Measurements from ENCODE around the gene KDM4B. TPM values are rescaled to one million over a fixed set of nuclear protein-coding genes. Genes with fewer than 3 reads are reported as not detected.

KDM4B gene
- total and polyA plus RNA-seq, 10 of the 15 experiments (the other 5 are each of a cell fraction or from before 2014, with no cell fraction given): 0.47 to 49.6 (median 16.2) TPM

GRCh38 chr19:5184930-5185329 is 216.0 kb downstream of the KDM4B start:
- no peak overlapping the region for H3K4me3 ChIP-seq
- POLR2A ChIA-PET: no interaction called here
- H3K79me2 ChIP-seq (ENCODE audit: control insufficient read depth, insufficient read depth, low read length): no peaks in the 10 kb centered on the region
- DNase-seq (ENCODE audit: low read depth, low spot score) (no peak), FAIRE-seq (no peak), ATAC-seq (no peak)
- H3K27ac ChIP-seq (ENCODE audit: control insufficient read depth, insufficient read depth): no peak overlapping the region
- RAD21 ChIA-PET (ENCODE audit: unreplicated experiment): no interaction called here
- in situ Hi-C loops (cut with MboI) (no loop called here), intact Hi-C loops (cut with micrococcal nuclease; ENCODE audit: unreplicated experiment) (no loop called here)
- H3K4me2 ChIP-seq (ENCODE audit: control insufficient read depth, insufficient read depth): no peak overlapping the region
- TF ChIP-seq KAT2A (conservative IDR thresholded peaks at IDR 0.05; ENCODE audit: control insufficient read depth, low read depth, low read length) (no peak), ASH2L (IDR thresholded peaks at IDR 0.05; ENCODE audit: borderline replicate concordance, low read depth) (no peak), SREBF1 (IDR thresholded peaks at IDR 0.05; ENCODE audit: low read length) (no peak), EED (IDR thresholded peaks at IDR 0.05; ENCODE audit: low read depth) (no peak), YY1 (IDR thresholded peaks at IDR 0.05; ENCODE audit: low read depth, low read length) (no peak), WRNIP1 (IDR thresholded peaks at IDR 0.05; ENCODE audit: borderline replicate concordance, low read depth, low read length) (no peak), CHD1 (IDR thresholded peaks at IDR 0.05; ENCODE audit: low read depth, low read length) (no peak), SUPT20H (IDR thresholded peaks at IDR 0.05; ENCODE audit: borderline replicate concordance, control insufficient read depth, low read depth, low read length) (no peak), ZNF274 (IDR thresholded peaks at IDR 0.05; ENCODE audit: insufficient read depth, insufficient read length) (no peak), NFYB (IDR thresholded peaks at IDR 0.05; ENCODE audit: insufficient read depth, low read depth, low read length) (no peak), MAX (IDR thresholded peaks at IDR 0.05; ENCODE audit: low read depth, low read length) (no peak)
- SMC1A ChIA-PET (ENCODE audit: uncharacterized antibody, unreplicated experiment): no interaction called here
- CTCF ChIA-PET: no interaction called here
- no peaks in the 10 kb centered on the region for H4K20me1 ChIP-seq (ENCODE audit: control insufficient read depth, insufficient read depth)
- no TSS peak for BruUV-seq (replicated peaks)
- H3K36me3 ChIP-seq (ENCODE audit: control insufficient read depth in 2 of 2, insufficient read depth in 2 of 2, low read length in 1 of 2): no peaks in the 10 kb centered on the region
- H3K27me3 ChIP-seq (replicated peaks in 1 of 2; ENCODE audit: control insufficient read depth in 2 of 2, insufficient read depth in 2 of 2, low read length in 1 of 2): no peaks in the 10 kb centered on the region
- no peak overlapping the region for H2AFZ ChIP-seq (ENCODE audit: control insufficient read depth, low read depth, low read length)
- no peaks in the 10 kb centered on the region for H3K4me1 ChIP-seq (ENCODE audit: control insufficient read depth, insufficient read depth, low read length)
- no peak overlapping the region for H3K9ac ChIP-seq (ENCODE audit: control insufficient read depth, insufficient read depth, low read length)
- WGBS (ENCODE audit: insufficient coverage, insufficient replicate concordance, low lambda C conversion rate, missing lambda C conversion rate): 20% methylated on average over 4 of the region's 4 CpGs
- no peaks in the 10 kb centered on the region for H3K9me3 ChIP-seq (replicated peaks; ENCODE audit: control insufficient read depth, insufficient read depth, low read length)

Measured in GM12878 (cell line).